MV-4-11 (cell line): ENCODE results near the gene PARD3.
A peak's percentile ranks its signal among the peaks of the same experiment; 100 is the strongest.
"Not testable (repeated sequence)": the region's sequence is repeated elsewhere in the genome, so short reads cannot be mapped to it uniquely, and the experiment has no call there.

Experiments
- DNase-seq: peaks from one replicate; lab custom pipeline; 2025; lab: John Stamatoyannopoulos, UW

The PARD3 gene

DNA sequence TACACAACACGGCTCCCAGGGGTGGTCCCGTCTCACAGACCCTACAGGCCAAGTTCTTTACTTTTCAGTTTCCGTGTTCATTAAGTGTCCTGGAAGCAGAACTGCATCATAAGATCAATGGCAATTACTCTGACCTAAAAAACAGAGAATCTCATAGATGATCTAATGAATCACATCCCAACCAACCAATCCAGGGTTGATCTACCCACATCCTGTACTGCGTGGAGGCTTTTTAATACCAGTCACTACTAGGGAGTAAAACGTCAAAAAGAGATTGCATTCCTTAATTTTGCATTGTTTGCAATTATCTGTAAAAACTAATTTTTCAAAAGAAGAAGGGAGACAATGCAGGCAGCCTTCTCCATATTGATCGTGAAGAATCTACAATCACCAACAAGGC lies 72.6 kb downstream of the PARD3 start:
- no peak for DNase-seq

DNA sequence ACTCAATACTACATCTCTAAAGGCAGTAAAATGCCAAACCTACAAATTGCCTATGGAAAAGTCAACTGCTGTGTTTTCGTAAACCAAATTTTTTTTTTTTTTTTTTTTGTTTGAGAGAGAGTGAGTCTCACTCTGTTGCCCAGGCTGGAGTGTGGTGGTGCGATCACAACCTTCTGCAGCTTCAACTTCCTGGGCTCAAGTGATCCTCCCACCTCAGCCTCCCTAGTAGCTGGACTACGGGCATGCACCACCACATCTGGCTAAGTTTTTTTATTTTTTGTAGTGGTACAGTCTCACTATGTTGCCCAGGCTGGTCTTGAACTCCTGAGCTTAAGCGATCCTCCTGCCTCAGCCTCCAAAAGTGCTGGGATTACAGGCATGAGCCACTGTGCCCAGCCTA lies 74.0 kb downstream of the PARD3 start:
- DNase-seq = not testable (repeated sequence)

DNA sequence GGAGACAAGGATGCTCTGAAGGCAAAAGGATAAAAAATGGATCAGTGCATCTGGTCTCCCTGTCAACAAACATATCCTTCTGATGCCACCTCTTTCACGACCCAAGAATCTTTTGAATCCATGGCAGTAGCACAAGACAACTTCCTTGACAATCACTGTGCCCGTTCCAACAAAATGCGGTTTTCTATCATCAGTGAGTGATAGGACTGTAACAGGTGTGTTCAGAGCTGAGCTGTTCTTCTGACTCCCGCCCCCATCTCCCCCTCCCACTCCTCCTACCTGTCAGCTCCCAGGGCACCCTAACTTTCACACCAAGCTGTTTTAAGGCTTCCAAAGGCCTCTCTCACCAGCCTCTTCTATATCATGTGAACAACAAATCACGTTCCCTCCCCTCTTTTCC lies 74.8 kb downstream of the PARD3 start:
- DNase-seq = no peak

DNA sequence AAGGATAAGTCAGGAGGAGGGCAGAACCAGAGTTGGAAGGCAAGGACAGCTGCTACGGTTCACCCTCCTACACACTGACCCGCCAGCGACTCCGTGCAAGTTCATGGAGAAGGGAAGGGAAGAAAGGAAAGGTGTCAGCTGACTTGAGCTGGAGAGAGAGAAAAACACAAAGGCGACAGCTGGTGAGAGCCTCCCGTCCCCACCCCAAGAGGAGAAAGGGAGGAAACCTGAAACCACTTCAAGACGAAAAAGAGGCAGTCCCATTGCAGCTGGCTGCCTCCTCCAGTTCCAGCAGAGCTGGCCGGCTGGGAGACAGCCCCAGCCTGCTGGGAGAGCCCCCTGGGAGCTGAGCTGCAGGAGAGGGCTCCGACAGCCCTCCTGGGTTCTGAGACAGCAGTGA lies 75.2 kb downstream of the PARD3 start:
- no peak for DNase-seq

DNA sequence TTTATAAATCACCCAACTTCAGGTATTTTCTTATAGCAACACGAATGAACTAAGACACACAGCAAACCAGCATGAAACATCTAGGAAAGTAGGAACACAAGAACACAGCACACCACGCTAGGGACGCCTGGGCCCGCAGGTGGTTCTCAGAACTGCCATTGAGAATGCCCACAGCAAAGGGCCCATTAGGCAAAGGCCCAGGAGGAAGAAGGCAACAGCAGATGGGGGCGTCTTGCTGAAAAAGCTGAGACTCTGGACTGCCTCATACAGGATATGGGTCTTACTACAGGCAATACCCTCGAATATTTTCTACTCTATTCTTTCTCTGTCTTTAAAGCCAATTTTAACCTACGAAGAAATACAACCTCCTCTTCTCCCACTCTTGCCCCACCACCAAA lies 77.3 kb downstream of the PARD3 start:
- no peak for DNase-seq

DNA sequence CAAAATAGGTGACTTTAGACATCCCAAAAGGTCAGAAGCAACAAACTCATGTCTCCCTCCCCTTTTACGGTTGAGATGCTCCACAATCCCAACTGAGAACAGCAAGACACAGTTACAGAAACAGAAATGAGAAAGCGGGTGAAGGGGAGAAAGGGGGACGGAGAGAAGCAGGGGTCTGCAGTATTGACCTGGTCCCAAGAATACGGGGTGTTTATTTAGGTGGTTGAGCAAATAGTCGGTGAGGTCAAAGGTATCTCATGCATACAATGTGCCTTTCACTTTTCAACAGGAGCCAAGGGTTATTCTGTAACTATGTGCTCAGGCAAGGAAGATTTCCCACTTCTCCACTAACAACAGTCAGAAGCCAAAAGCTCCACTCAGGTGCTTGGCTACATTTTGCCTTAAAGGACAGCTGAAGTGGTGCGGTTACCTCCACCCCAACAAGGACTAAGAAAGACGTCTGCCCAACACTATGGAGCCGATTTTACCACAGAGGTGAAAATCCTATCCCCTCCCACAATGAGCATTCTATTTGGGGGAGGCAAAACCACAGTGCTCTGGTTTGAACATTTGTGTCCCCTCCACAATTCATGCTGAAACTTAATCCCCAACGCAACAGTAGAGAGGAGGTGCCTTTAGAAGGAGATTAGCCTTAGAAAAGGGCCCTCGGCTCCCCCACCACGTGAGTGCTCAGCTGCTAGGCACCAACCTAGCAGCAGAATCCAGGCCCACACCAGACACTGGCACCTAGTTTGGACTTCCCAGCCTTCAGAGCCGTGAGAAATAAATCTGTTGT lies 77.9 kb downstream of the PARD3 start:
- no peak for DNase-seq

DNA sequence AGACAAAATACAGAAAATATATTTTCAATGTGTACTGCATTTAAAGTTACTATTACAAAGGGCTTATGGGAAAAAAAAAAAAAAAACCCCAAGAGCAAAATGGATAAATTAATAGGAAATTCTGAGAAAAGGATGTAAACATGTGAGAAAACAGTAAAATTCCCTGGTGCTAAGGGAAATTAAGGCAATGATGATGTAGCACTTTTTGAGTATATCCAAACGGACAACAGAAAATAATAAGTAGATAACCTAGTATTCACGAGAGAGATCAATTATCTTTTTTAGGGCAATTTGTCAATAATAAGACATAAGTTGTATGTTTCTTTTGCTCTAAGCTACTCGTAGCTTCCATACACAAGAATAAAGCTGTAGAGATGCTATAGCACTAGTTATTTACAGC lies 80.2 kb downstream of the PARD3 start:
- DNase-seq = no peak

DNA sequence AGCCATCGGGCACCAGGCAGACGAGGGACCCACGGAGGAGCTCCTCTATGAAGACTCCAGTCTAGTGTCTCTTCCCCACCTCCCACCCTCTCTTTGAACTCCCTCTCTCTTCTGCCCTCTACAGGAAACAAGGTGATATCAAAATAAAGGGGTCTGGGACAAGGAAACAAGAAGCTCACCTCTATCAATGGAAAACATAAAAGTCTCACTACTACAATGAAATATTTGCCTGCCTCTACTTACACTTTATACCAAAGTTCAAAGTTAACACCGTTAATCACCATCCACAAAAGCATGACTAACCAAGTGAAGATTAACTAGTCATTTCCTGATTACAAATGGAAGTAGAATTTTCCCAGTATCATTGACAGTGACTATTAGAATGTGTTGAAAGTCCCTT lies 82.2 kb downstream of the PARD3 start:
- DNase-seq = no peak

DNA sequence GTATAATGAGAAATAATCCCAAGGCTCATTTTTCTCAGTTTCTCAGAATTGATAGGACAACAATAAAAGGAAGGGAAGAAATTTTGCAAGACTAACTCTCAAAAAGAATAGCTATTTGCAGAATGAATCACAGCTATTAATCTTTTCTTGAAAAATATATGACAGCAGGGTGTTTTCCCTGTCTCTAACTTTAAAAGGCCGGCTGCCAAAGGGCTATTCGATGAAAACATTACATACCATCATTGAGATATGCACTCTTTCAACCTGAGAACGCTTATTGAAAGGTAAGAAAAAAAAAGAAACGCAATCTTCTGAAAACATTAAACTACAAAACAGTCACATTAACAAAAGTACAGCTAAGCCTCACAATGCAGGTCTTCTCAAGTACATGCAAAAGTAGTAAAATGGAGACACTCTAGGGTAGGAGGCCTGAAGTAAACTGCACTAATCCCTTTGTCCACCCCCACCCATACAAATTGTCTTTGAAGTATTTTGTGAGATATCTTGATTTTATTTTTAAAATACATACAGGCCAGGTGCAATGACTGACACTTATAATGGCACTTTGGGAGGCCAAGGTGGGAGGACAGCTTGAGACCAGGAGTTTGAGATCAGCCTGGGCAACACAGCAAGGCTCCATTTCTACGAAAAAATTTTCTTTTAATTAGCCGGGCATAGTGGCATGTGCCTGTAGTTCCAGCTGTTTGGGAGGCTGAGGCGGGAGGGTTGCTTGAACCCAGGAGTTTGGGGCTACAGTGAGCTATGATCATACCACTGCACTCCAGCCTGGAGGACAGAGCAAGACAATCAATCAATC lies 83.0 kb downstream of the PARD3 start:
- DNase-seq = no peak

DNA sequence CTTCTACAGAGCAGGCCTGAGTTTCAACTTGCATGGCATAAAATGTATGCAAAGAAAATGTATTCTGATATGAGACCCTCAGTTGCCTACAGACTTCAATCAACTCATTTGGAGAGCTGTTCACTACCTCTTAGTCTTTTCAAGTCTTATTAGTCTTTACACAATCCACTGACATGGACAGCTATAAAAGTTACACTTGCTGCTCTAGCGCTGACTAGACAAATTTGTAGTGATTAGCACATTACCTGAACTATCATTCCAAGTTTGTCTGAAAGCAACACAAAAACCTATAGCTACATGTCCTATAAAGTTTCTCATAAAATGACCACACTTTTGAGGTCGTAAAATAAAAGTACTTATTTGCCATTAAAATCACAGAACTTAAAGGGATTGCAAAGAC lies 83.9 kb downstream of the PARD3 start:
- DNase-seq = no peak

DNA sequence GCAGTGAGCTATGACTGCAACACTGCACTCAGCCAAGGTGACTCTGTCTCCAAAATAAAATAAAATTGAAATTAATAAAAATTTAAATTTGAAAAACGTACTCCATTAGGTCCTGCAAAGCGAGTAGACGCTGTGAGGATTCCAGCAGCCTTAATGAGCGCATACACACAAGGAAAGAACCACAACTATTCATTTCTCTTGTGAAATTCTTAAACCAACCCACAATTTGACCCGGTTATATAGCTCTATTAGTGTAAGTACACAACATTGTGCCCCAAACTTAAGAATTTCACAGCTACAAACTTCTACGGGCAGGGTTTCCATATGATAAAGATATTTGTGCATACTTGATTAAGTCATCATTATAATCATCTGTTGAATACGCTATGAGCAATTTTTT lies 84.4 kb downstream of the PARD3 start:
- DNase-seq = no peak

DNA sequence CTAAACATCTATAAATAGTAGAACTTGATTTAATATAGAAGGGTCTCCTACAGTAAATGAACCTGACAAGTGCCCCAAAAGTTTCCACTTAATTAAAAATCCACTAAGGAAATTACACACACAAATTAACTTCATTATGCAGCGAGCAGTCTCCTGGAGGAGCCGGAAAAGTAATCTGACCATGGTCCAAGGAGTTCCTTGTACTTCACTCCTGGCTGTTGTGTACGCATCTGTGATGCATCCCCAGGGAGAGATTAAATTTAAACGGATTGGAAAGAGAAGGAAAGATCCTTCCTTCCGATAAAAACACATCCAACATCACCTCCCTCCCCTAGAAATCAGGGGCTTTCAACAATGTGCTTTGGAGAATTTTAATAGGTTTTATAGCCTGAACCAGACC lies 85.5 kb downstream of the PARD3 start:
- no peak for DNase-seq

DNA sequence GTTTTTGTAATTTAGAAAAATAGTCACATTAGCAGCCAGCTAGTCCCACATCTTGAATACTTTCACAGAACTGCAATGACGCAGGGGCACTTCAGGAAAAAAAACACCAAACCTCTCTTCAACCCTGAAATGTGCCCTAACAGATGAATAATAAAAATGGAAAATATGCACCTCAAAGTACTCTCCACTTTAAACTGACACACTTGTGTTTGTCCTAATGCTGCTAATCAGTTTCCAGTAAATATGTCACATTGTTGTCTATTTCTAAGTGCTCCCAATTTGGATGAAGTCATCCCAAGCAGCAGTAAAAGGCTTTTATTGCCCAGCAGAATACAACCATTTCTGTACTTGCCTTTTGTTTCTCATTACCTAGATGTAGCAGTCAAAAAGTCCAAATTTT lies 86.7 kb downstream of the PARD3 start:
- no peak for DNase-seq

DNA sequence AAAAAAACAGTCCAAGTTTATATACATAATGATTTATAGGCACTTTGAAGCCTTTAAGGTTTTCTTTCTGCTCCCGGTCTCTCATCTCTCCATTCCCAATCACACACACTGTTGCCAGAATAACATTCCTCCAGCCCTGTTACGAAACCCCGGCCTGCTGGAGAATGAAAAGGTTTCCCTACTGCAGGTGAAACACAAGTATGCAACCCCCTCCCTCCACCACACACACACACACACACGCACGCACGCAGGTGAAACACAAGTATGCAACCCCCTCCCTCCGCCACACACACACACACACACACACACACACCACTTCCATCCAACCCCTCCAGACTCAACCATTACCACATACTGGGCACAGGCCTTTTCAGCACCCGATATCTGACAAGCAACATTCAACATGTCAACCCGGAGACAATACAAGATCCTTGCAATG lies 87.5 kb downstream of the PARD3 start:
- DNase-seq = no peak

DNA sequence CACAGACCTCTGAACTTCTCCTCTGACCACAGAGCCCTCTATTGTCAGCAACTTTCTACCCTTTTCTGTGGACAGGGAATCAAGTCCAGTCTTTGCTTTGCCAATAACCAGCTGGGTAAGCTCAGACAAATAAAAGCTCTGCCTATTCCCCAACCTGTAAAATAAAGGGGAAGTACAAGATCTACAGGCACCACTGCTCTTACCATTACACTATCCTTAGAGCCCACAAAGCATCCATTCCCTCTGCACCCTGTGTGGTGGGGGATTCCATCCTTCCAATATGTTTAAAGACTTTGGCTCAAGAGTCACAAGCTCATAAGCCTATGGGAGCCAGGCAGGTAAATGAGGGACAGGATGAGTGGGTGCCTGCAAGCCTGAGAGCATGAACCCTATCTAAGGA lies 88.2 kb downstream of the PARD3 start:
- no peak for DNase-seq

DNA sequence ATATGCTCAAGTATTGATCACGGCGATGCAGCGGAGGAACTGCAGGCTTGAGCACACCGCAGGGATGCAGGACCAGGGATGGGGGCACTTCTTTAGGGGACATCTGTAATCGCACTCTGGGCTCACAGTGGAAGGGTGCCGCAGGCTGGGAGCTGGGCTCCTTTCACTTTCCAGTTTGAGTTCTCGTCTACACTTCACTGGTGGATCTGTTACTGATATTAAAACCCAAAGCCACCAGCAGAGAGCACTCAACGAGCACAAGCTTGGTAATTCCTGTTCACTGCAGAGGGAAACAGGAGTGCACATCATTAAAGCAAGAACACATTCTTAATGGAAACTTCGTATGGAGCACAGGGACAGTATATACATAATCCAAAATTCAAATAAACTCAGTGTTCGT lies 91.3 kb downstream of the PARD3 start:
- DNase-seq = no peak

DNA sequence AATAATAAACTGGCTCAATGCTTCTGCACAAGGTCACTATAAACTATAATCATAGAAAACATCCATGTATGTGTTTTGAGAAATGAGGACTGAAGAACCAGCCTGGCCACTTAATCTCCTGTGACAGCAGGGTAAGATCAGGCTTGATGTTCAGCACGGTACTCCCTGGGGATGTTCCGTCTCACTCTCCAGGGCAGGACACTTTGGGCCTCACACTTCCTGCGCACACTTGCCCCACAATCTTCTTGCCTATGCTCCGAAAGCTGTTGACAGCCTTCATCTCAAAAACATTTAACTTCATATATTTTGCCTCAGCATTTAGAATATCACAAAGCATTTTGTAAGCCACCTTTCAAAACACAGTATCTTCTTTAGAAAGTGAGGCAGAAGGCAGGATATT lies 92.7 kb downstream of the PARD3 start:
- DNase-seq = no peak

DNA sequence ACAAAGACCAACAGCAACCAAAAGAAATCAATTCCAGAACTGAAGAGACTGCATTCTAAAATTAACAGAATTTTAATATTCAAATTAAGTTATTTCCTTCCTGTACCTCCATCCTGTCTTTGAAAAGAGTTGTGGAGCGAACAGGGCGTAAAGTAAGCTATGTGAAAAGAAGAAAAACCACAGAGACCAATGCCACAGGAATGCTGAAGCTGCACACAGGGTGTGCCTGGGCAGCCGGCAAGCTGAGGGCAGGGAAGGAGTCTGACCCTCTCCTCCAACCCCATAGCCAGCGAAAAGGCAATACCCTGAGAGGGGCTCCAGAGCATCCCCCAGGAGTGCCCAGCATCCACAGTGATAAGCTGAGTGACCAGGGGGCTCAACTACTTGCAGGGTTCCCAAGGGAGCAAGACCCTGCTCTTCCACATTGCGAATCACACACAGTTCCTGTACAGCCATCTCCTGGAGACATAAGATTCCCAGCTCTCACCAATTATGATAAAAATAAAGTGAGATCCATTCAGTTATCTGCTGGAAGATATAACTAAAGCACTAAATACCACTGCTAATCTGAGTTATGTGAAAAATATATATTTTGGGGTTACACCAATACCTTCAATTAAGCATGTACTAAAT lies 93.8 kb downstream of the PARD3 start:
- DNase-seq = peak; percentile 14

DNA sequence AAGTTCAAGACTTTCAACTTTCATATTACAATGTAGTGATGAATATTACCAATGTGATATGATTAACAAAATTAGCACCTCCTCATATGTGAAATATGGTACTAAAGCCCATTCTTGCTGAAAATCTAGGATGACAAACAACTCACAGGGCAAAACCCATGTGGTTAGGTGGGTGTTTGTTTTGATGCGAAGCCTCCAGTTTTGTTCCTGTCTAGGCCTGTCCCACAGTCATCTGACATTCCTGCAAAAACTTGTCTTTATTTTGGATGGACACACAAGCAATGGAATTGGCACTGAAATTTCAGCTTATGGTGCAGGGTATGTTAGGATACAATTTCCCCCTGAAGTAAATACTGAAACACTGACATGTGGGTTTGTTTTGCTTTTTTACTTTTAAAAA lies 95.3 kb downstream of the PARD3 start:
- no peak for DNase-seq

DNA sequence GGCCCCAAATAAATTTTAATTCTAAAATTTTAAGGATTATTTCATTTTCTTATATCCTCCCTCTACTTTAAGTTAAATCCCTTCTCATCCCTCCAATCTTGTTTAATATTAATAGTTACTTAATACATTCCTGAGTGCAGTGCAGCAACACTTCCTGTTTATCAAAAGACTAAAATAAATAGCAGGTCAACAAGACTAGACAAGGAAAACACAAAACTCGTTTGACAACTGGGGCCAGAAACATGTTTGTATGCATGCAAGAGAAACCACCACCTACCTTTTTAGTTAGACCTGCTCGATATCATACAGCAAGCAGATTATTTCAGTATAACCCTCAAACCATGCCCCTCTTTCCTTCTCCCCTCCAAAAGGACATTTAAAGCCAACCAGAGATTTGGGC lies 95.8 kb downstream of the PARD3 start:
- no peak for DNase-seq

DNA sequence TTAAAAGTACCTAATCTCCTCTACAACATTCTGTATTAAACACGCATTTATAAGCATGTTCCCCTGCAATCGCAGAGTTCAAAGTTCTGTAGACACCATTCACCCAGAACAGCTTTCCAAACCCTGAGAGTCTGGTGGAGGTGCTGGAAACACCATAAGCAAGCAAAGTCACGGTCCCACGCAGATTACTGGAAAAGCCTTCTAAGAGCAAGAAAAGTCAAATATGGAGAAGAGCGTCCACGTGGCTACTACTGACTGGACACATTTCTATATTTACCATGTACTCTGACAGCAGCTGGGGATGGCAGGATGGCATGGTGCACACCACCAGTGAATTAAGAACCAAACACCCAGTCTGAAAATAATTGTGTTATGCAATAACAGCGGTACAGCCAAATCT lies 97.7 kb downstream of the PARD3 start:
- DNase-seq = no peak

DNA sequence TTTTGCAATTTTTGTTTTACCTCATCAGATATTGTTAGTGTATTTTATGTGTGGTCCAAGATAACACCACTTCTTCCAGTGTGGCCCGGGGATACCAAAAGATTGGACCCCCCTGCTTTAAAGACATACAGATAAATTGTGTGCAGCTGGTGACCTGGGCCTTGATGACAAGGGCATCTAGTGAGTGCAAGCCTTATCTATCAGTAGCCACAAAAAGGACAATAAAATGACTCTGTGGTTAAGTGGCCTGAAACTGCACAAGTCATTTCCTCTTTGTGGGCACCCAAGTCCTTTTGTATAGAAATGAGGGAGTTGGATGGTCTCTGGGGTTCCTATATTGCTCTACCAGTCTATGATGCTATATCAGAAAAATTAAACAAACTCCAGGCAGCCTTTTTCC lies 98.1 kb downstream of the PARD3 start:
- DNase-seq = peak; percentile 91

DNA sequence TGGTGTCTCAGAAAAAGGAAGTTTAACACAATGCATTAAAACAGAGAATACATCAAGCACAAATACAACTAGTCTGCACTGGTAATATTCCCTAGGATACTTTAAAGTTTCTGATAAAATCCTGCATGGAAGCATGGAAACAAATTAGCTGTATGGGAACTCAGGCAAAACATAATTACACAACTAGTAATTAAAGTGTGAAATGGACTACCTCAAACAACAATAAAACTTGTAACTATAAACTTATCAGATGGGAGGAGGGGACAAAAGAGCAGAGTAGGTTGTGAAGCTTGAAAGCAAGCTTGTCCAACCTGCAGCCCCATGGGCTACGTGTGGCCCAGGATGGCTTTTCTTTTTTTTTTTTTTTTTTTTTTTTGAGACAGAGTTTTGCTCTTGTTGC lies 98.9 kb downstream of the PARD3 start:
- DNase-seq = no peak
